ENCODE measurements around the gene IQCK.

The IQCK gene

DNA sequence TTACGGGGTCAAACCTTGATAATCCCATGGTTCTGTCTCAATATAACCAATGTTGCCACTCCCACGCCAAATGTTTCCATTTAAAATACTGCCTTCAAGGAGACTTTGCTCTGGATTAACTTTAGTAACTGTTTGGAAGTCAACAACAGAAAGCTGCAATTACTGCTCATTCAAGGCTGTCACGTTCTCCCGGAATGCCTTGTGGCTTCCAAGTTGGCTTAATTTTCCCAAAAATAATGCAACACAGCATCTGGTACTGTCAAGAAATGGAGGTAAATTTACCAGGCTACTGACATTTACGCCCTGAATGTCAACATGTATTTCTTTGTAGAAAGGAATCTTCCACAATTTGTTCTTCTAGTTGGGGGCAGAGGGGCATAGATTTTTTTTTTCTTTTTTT is 128.4 kb downstream of the IQCK start:
- Histone ChIP-seq H3K36me3 (ENCODE audit: control insufficient read depth in 1 of 2, insufficient read depth in 2 of 2, low read length in 2 of 2) (no peaks in the 10 kb centered on the region), H3K9me3 (ENCODE audit: control insufficient read depth in 1 of 2, low read length in 2 of 2) (no peaks in the 10 kb centered on the region), H3K4me1 (ENCODE audit: control insufficient read depth in 1 of 2, insufficient read depth in 2 of 2, low read length in 2 of 2) (no peaks in the 10 kb centered on the region), H3K27me3 (ENCODE audit: low read depth, low read length) (no peaks in the 10 kb centered on the region), H3K4me3 (ENCODE audit: low read depth in 1 of 2, low read length in 2 of 2) (no peak overlapping the region), H3K27ac (ENCODE audit: low read length) (no peak overlapping the region)

GRCh38 chr16:19848756-19849155 is 130.7 kb downstream of the IQCK start:
- Histone ChIP-seq H3K36me3 (ENCODE audit: control insufficient read depth in 1 of 2, insufficient read depth in 2 of 2, low read length in 2 of 2) (no peaks in the 10 kb centered on the region), H3K9me3 (ENCODE audit: control insufficient read depth in 1 of 2, low read length in 2 of 2) (no peaks in the 10 kb centered on the region), H3K4me3 (ENCODE audit: low read depth in 1 of 2, low read length in 2 of 2) (no peak overlapping the region), H3K27ac (ENCODE audit: low read length) (no peak overlapping the region), H3K27me3 (ENCODE audit: low read depth, low read length) (no peaks in the 10 kb centered on the region), H3K4me1 (ENCODE audit: control insufficient read depth in 1 of 2, insufficient read depth in 2 of 2, low read length in 2 of 2) (no peaks in the 10 kb centered on the region)

GRCh38 chr16:19850131-19850817 is 132.2 kb downstream of the IQCK start:
- Histone ChIP-seq H3K27ac (ENCODE audit: low read length) (no peak overlapping the region), H3K4me1 (ENCODE audit: control insufficient read depth in 1 of 2, insufficient read depth in 2 of 2, low read length in 2 of 2) (no peaks in the 10 kb centered on the region), H3K9me3 (ENCODE audit: control insufficient read depth in 1 of 2, low read length in 2 of 2) (no peaks in the 10 kb centered on the region), H3K4me3 (ENCODE audit: low read depth in 1 of 2, low read length in 2 of 2) (no peak overlapping the region), H3K27me3 (ENCODE audit: low read depth, low read length) (no peaks in the 10 kb centered on the region), H3K36me3 (ENCODE audit: control insufficient read depth in 1 of 2, insufficient read depth in 2 of 2, low read length in 2 of 2) (no peaks in the 10 kb centered on the region)

GRCh38 chr16:19851476-19851875 is 133.4 kb downstream of the IQCK start:
- Histone ChIP-seq H3K9me3 (ENCODE audit: control insufficient read depth in 1 of 2, low read length in 2 of 2) (no peaks in the 10 kb centered on the region), H3K36me3 (ENCODE audit: control insufficient read depth in 1 of 2, insufficient read depth in 2 of 2, low read length in 2 of 2) (no peaks in the 10 kb centered on the region), H3K4me1 (ENCODE audit: control insufficient read depth in 1 of 2, insufficient read depth in 2 of 2, low read length in 2 of 2) (no peaks in the 10 kb centered on the region), H3K27ac (ENCODE audit: low read length) (no peak overlapping the region), H3K27me3 (ENCODE audit: low read depth, low read length) (no peaks in the 10 kb centered on the region), H3K4me3 (ENCODE audit: low read depth in 1 of 2, low read length in 2 of 2) (no peak overlapping the region)

- no peaks in the 10 kb centered on the region for H3K36me3 ChIP-seq (ENCODE audit: control insufficient read depth in 1 of 2, insufficient read depth in 2 of 2, low read length in 2 of 2)
- H3K27me3 ChIP-seq (ENCODE audit: low read depth, low read length), result no peaks in the 10 kb centered on the region
- H3K9me3 ChIP-seq (ENCODE audit: control insufficient read depth in 1 of 2, low read length in 2 of 2), result no peaks in the 10 kb centered on the region
- H3K4me3 ChIP-seq (ENCODE audit: low read depth in 1 of 2, low read length in 2 of 2), result no peak overlapping the region
- no peak overlapping the region for H3K27ac ChIP-seq (ENCODE audit: low read length)
- no peaks in the 10 kb centered on the region for H3K4me1 ChIP-seq (ENCODE audit: control insufficient read depth in 1 of 2, insufficient read depth in 2 of 2, low read length in 2 of 2)
These were observed 135.2 kb downstream of the IQCK start for GRCh38 chr16:19853132-19853741.

DNA sequence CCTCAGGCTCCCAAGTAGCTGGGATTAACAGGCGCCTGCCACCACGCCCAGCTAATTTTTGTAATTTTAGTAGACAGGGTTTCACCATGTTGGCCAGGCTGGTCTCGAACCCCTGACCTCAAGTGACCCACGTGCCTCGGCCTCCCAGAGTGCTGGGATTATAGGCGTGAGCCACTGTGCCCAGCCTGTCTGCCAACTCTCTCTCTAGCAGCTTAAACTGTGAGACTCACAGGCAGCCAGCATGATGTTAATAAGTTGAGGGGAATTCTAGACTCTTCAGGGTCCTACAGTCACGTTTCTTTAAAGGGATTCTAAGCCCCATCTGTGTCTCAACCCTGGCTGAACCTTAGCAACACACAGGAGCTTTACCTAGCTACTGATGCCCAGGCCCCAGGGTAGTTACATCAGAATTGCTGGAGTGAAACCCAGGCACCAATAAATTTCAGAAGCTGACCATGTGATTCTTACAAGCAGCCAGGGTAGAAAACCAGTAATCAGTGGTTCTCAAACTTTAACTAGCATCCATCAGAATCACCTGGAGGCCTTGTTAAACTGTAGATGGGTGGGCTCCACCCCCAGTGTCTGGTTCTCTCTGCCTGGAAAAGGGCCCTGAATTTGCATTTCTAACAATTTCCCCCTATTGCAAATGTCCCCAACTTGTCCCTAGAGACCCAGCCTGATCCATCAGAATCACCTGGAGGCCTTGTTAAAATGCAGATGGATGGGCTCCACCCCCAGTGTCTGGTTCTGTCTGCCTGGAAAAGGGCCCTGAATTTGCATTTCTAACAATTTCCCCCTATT is 135.9 kb downstream of the IQCK start:
- Histone ChIP-seq H3K36me3 (ENCODE audit: control insufficient read depth in 1 of 2, insufficient read depth in 2 of 2, low read length in 2 of 2) (no peaks in the 10 kb centered on the region), H3K4me3 (ENCODE audit: low read depth in 1 of 2, low read length in 2 of 2) (no peak overlapping the region), H3K9me3 (ENCODE audit: control insufficient read depth in 1 of 2, low read length in 2 of 2) (no peaks in the 10 kb centered on the region), H3K4me1 (ENCODE audit: control insufficient read depth in 1 of 2, insufficient read depth in 2 of 2, low read length in 2 of 2) (no peaks in the 10 kb centered on the region), H3K27ac (ENCODE audit: low read length) (no peak overlapping the region), H3K27me3 (ENCODE audit: low read depth, low read length) (no peaks in the 10 kb centered on the region)

DNA sequence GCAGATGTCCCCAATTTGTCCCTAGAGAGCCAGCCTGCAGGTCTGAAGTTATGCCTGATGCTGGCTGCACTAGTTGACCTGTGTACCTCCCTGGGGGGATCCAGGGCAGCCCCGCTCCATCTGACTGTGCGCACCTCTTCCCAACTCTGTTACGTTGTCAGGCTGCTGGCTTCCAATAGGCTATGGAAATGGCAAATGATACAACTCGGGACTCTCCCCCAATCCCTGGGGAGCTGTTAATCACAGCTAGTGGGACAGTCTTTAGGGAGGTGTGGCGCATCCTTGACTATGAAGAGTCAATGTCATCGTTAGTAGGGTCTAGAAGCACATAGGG is 136.4 kb downstream of the IQCK start:
- Histone ChIP-seq H3K9me3 (ENCODE audit: control insufficient read depth in 1 of 2, low read length in 2 of 2) (no peaks in the 10 kb centered on the region), H3K4me1 (ENCODE audit: control insufficient read depth in 1 of 2, insufficient read depth in 2 of 2, low read length in 2 of 2) (no peaks in the 10 kb centered on the region), H3K4me3 (ENCODE audit: low read depth in 1 of 2, low read length in 2 of 2) (no peak overlapping the region), H3K27me3 (ENCODE audit: low read depth, low read length) (no peaks in the 10 kb centered on the region), H3K27ac (ENCODE audit: low read length) (no peak overlapping the region), H3K36me3 (ENCODE audit: control insufficient read depth in 1 of 2, insufficient read depth in 2 of 2, low read length in 2 of 2) (peaks cover 0 to 3% of the 10 kb centered on the region in 2 donors)

DNA sequence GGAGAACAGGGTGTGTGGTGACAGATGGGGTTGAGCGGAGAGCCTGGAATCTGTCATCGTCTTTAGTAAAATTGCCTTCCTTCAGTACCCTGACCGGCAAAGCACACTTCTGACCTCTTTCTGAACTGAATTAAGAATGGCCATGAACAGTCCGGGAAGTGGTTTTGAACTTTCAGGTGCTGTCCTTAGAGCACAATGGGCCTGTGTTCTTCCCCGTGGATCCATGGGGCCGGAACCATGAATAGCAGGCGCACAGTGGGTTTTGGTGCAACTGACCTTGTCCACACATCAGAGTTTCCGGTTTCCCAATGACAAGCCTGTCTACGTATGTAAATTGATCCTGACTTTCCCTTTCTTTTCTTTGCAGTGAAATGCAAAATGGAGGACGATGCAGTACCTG is 138.0 kb downstream of the IQCK start:
- H3K36me3 ChIP-seq (ENCODE audit: control insufficient read depth in 1 of 2, insufficient read depth in 2 of 2, low read length in 2 of 2), result peaks cover 6 to 7% of the 10 kb centered on the region in 2 donors
- H3K4me1 ChIP-seq (ENCODE audit: control insufficient read depth in 1 of 2, insufficient read depth in 2 of 2, low read length in 2 of 2), result peaks cover 0 to 3% of the 10 kb centered on the region in 2 donors
- no peaks in the 10 kb centered on the region for H3K9me3 ChIP-seq (ENCODE audit: control insufficient read depth in 1 of 2, low read length in 2 of 2)
- no peak overlapping the region for H3K4me3 ChIP-seq (ENCODE audit: low read depth in 1 of 2, low read length in 2 of 2)
- H3K27ac ChIP-seq (ENCODE audit: low read length), result no peak overlapping the region
- no peaks in the 10 kb centered on the region for H3K27me3 ChIP-seq (ENCODE audit: low read depth, low read length)

DNA sequence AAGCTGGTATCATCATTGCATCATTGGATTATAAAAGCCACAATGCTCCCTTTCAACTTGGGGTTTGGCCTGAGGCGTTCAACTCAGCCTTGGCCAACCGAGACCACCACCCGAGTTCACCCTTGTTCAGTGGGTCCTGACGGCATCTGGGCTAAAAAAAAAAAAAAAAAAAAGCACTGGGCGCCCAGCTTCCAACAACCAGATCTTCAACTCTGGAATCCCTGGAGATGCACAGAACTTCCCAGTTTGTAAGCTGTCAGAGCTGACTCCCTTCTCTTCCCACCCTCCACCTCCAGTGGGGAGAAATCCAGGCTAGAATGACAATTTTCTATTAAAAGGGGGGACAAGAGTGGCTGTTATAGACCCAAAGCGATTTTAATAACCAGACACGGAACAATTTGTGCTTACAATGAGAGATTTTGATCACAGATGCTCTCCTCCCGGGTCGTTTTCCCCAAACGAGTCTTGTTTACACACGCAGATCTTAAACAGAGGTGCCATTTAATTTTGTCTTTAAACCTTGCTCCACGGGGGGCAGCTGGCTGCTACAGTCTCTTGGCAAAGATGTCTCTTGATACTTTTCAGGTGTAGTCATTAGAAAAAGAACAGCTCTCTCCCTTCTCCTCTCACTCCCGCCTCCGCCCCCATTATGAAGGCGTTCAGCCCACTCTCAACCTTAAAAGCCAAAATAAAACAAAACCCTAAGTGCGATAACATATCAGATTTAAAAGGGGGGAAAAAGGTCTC is 139.7 kb downstream of the IQCK start:
- no peak overlapping the region for H3K27ac ChIP-seq (ENCODE audit: low read length)
- peaks cover 6 to 7% of the 10 kb centered on the region in 2 donors for H3K36me3 ChIP-seq (ENCODE audit: control insufficient read depth in 1 of 2, insufficient read depth in 2 of 2, low read length in 2 of 2)
- H3K4me3 ChIP-seq (ENCODE audit: low read depth in 1 of 2, low read length in 2 of 2), result no peak overlapping the region

DNA sequence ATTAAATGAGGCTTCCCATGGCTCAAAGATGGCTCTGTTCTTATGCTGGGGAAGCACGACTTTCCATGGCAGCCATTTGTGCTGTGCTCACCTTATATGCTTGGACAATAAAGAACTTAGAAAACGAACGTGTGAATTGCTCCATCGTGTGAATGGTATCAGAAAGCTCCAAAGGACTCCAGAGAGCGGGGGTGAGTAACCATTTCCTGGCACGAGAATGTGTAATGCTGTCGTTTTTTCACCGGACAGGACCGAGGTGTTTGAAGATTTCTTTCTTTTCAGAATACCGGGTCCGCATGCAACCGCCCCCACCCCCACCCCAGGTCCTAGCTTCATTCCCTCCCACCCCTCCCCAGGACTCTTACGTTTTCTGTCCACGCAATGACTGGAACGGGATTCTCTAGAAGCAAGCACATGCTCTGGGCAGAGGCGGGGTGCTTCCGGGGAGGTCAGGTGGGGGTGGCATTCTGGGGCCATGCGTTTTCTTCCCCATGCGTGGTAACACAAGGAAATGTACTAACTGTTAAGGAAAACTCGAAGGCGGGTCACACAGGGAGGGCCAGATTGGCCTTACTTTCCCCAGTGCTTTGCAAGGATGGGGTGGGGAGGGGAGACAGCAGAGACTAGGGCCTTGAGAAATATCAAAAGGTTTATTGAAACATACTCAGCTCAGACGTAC is 140.4 kb downstream of the IQCK start:
- H3K4me3 ChIP-seq (ENCODE audit: low read depth in 1 of 2, low read length in 2 of 2), result no peak overlapping the region
- H3K9me3 ChIP-seq (ENCODE audit: control insufficient read depth in 1 of 2, low read length in 2 of 2), result no peaks in the 10 kb centered on the region
- H3K4me1 ChIP-seq (ENCODE audit: control insufficient read depth in 1 of 2, insufficient read depth in 2 of 2, low read length in 2 of 2), result peaks cover 0 to 5% of the 10 kb centered on the region in 2 donors
- peaks cover 6 to 7% of the 10 kb centered on the region in 2 donors for H3K36me3 ChIP-seq (ENCODE audit: control insufficient read depth in 1 of 2, insufficient read depth in 2 of 2, low read length in 2 of 2)
- H3K27me3 ChIP-seq (ENCODE audit: low read depth, low read length), result no peaks in the 10 kb centered on the region
- H3K27ac ChIP-seq (ENCODE audit: low read length), result no peak overlapping the region

More for the DNA sequence above, 139.7 kb downstream of the IQCK start:
- Histone ChIP-seq H3K4me1 (ENCODE audit: control insufficient read depth in 1 of 2, insufficient read depth in 2 of 2, low read length in 2 of 2) (peaks cover 0 to 5% of the 10 kb centered on the region in 2 donors), H3K9me3 (ENCODE audit: control insufficient read depth in 1 of 2, low read length in 2 of 2) (no peaks in the 10 kb centered on the region), H3K27me3 (ENCODE audit: low read depth, low read length) (no peaks in the 10 kb centered on the region)

All from muscle layer of duodenum (tissue), 2 donors.